BE2C (cell line): ENCODE data around the gene OVCH1.

Source experiments
- DNase-seq: peaks from one replicate; pipeline ENCODE4 v3.0.0-alpha.2; 2020
- H3K27me3 ChIP-seq: fragments of 250-450 bp; sonication (Bioruptor Pico); 2 replicates; pipeline ENCODE4 v1.5.1; 2020; ENCODE audit warnings: mild to moderate bottlenecking
- H3K36me3 ChIP-seq: fragments of 250-450 bp; sonication (Bioruptor Pico); 2 replicates; pipeline ENCODE4 v1.5.1; 2020; ENCODE audit warnings: mild to moderate bottlenecking
- H3K4me1 ChIP-seq: fragments of 250-450 bp; sonication (Bioruptor Pico); 2 replicates; pipeline ENCODE4 v1.5.1; 2020
- H3K4me3 ChIP-seq: 2 replicates; pipeline ENCODE4 v1.5.1; 2011; ENCODE audit warnings: low read depth, low read length
- H3K9me3 ChIP-seq: fragments of 250-450 bp; sonication (Bioruptor Pico); 2 replicates; pipeline ENCODE4 v1.5.1; 2020
- CTCF ChIP-seq: IDR thresholded peaks from 2 replicates; pipeline ENCODE4 v1.5.1; 2012; ENCODE audit warnings: mild to moderate bottlenecking, low read depth, low read length

OVCH1 gene

GRCh38 chr12:29509503-29509902 lies 12.0 kb upstream of the OVCH1 start:
- no peak overlapping the region for H3K4me3 ChIP-seq
- no peaks in the 10 kb centered on the region for H3K4me1 ChIP-seq
- TF ChIP-seq CTCF = no peak
- no peaks in the 10 kb centered on the region for H3K9me3 ChIP-seq
- no peaks in the 10 kb centered on the region for H3K27me3 ChIP-seq
- DNase-seq = no peak
- H3K36me3 ChIP-seq = no peaks in the 10 kb centered on the region

- Histone ChIP-seq H3K27me3 (no peaks in the 10 kb centered on the region), H3K36me3 (no peaks in the 10 kb centered on the region), H3K4me3 (no peak overlapping the region), H3K9me3 (no peaks in the 10 kb centered on the region), H3K4me1 (no peaks in the 10 kb centered on the region)
- DNase-seq = no peak
- TF ChIP-seq CTCF = no peak
Measured at GRCh38 chr12:29508949-29509348, 11.5 kb upstream of the OVCH1 start.

GRCh38 chr12:29505122-29505521 lies 7.6 kb upstream of the OVCH1 start:
- DNase-seq = no peak
- no peaks in the 10 kb centered on the region for H3K27me3 ChIP-seq
- no peak for TF ChIP-seq CTCF
- H3K36me3 ChIP-seq = no peaks in the 10 kb centered on the region
- H3K4me1 ChIP-seq = no peaks in the 10 kb centered on the region
- H3K4me3 ChIP-seq = no peak overlapping the region
- H3K9me3 ChIP-seq = no peaks in the 10 kb centered on the region

GRCh38 chr12:29503283-29503682 lies 5.8 kb upstream of the OVCH1 start:
- Histone ChIP-seq H3K36me3 (no peaks in the 10 kb centered on the region), H3K4me1 (no peaks in the 10 kb centered on the region), H3K4me3 (no peak overlapping the region), H3K9me3 (no peaks in the 10 kb centered on the region), H3K27me3 (no peaks in the 10 kb centered on the region)
- TF ChIP-seq CTCF = no peak
- DNase-seq = no peak

- TF ChIP-seq CTCF = no peak
- Histone ChIP-seq H3K36me3 (no peaks in the 10 kb centered on the region), H3K4me3 (no peak overlapping the region), H3K27me3 (no peaks in the 10 kb centered on the region), H3K4me1 (no peaks in the 10 kb centered on the region), H3K9me3 (no peaks in the 10 kb centered on the region)
- no peak for DNase-seq
Measured at GRCh38 chr12:29499235-29499634, 1.7 kb upstream of the OVCH1 start.

GRCh38 chr12:29492891-29493290 lies 4.6 kb downstream of the OVCH1 start:
- no peak for TF ChIP-seq CTCF
- DNase-seq = no peak
- H3K27me3 ChIP-seq = no peaks in the 10 kb centered on the region; the same call in 1 of the 2 replicates
- no peaks in the 10 kb centered on the region for H3K36me3 ChIP-seq
- no peaks in the 10 kb centered on the region for H3K4me1 ChIP-seq
- no peaks in the 10 kb centered on the region for H3K9me3 ChIP-seq
- no peak overlapping the region for H3K4me3 ChIP-seq
